ENCODE data around the gene KCNAB1. TPM values are rescaled to one million over a fixed set of nuclear protein-coding genes. Genes with fewer than 3 reads are reported as not detected.

Gene KCNAB1
- total and polyA plus RNA-seq, 8 donors, result 0.76 to 4.9 (median 3.2) TPM

DNA sequence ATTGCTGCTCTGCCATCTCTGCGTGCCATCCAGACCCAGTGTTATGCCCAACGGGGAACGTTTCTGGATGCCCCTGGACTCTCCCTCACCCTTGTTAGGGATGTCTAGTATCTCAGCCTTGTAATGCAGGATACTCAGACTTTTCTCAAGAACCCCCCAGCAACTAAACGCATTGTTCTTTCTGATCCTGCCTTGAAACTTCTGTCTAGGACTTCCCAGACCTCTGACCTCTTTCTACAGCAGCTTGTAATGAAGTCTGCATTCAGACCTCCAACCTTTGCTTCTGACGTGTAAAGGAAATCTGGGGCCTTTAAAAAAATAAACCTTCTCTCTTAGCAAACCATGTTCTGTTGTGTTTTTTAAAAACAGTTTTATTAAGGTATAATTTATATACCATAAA lies 139.5 kb downstream of the KCNAB1 start:
- ATAC-seq (no peak), DNase-seq (no peak), FAIRE-seq (no peak)
- H3K27ac ChIP-seq, result no peak overlapping the region
- TF ChIP-seq, protein P1, sequence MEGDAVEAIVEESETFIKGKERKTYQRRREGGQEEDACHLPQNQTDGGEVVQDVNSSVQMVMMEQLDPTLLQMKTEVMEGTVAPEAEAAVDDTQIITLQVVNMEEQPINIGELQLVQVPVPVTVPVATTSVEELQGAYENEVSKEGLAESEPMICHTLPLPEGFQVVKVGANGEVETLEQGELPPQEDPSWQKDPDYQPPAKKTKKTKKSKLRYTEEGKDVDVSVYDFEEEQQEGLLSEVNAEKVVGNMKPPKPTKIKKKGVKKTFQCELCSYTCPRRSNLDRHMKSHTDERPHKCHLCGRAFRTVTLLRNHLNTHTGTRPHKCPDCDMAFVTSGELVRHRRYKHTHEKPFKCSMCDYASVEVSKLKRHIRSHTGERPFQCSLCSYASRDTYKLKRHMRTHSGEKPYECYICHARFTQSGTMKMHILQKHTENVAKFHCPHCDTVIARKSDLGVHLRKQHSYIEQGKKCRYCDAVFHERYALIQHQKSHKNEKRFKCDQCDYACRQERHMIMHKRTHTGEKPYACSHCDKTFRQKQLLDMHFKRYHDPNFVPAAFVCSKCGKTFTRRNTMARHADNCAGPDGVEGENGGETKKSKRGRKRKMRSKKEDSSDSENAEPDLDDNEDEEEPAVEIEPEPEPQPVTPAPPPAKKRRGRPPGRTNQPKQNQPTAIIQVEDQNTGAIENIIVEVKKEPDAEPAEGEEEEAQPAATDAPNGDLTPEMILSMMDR (IDR thresholded peaks at IDR 0.05), result no peak
- intact Hi-C loops (cut with DNase I), result no loop called here
- H3K9me3 ChIP-seq, result no peaks in the 10 kb centered on the region
- no peak overlapping the region for H3K4me3 ChIP-seq
- H3K4me1 ChIP-seq, result no peaks in the 10 kb centered on the region
- 68% methylated on average over 5 of the region's 5 CpGs for WGBS, 2 donors
- no peaks in the 10 kb centered on the region for H3K36me3 ChIP-seq
- no peaks in the 10 kb centered on the region for H3K27me3 ChIP-seq

DNA sequence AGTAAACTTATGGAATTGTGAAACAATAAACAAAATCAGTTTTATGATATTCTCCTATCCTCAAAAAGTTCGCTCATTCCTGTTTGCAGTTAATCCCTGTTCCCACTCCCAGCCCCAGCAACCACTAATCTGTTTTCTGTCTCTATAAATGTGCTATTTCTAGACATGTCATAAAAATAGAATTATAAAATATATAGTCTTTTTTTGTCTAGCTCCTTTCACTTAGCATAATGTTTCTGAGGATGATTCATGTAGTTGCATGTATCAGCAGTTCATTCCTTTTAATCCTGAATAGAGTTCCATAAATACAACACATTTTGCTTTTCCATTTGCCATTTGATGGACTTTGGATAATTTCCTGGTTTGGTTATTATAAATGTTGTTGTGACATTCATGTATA lies 140.0 kb downstream of the KCNAB1 start:
- 93 to 95% methylated on average over 1 of the region's 1 CpG for WGBS, 2 donors
- intact Hi-C loops (cut with DNase I), result no loop called here
- TF ChIP-seq, protein P1 (IDR thresholded peaks at IDR 0.05), result no peak
- Histone ChIP-seq H3K27me3 (no peaks in the 10 kb centered on the region), H3K9me3 (no peaks in the 10 kb centered on the region), H3K27ac (no peak overlapping the region), H3K4me3 (no peak overlapping the region), H3K4me1 (no peaks in the 10 kb centered on the region), H3K36me3 (no peaks in the 10 kb centered on the region)
- FAIRE-seq (no peak), DNase-seq (no peak), ATAC-seq (no peak)

DNA sequence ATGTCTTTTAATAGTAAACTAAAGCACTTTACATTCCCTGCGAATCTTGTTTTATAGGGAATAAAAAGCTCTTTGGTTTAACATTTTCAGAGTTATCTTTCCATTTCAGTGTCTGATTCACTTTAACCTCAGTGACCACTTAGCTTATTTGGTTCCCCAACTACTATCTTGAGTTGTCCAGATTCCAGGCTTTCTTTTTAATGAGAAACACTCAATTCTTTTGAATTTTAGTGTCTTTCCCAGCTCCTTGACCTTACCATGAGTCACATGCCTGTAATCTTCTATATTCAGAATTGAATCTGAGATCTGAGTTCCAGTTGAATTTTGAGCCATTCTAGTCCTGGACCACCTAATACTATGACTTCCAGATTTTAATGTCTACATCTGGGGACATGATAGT lies 144.4 kb downstream of the KCNAB1 start:
- FAIRE-seq (no peak), DNase-seq (no peak), ATAC-seq (no peak)
- Histone ChIP-seq H3K9me3 (no peaks in the 10 kb centered on the region), H3K36me3 (no peaks in the 10 kb centered on the region), H3K4me1 (no peaks in the 10 kb centered on the region), H3K27ac (no peak overlapping the region), H3K4me3 (no peak overlapping the region), H3K27me3 (no peaks in the 10 kb centered on the region)
- WGBS, 2 donors, result 78 to 90% methylated on average over 1 of the region's 1 CpG
- intact Hi-C loops (cut with DNase I), result no loop called here
- TF ChIP-seq, protein P1 (IDR thresholded peaks at IDR 0.05), result no peak

DNA sequence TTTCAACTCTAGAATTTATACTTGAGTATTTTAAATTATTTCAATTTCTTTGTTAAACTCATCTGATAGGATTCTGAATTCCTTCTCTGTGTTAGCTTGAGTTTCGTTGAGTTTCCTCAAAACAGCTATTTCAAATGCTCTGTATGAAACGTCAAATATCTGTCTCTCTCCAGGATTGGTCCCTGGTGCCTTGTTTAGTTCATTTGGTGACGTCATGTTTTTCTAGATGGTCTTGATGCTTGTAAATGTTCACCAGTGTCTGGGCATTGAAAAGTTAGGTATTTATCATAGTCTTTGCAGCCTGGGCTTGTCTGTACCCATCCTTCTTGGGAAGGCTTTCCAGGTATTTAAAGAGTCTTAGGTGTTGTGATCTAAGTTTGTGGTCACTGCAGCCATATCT lies 151.1 kb downstream of the KCNAB1 start:
- ATAC-seq (no peak), DNase-seq (no peak), FAIRE-seq (no peak)
- H3K27me3 ChIP-seq, result no peaks in the 10 kb centered on the region
- H3K4me1 ChIP-seq, result no peaks in the 10 kb centered on the region
- TF ChIP-seq, protein P1 (IDR thresholded peaks at IDR 0.05), result no peak
- intact Hi-C loops (cut with DNase I), result no loop called here
- H3K9me3 ChIP-seq, result no peaks in the 10 kb centered on the region
- no peak overlapping the region for H3K27ac ChIP-seq
- no peaks in the 10 kb centered on the region for H3K36me3 ChIP-seq
- H3K4me3 ChIP-seq, result no peak overlapping the region
- WGBS, 2 donors, result 73 to 78% methylated on average over 3 of the region's 3 CpGs

DNA sequence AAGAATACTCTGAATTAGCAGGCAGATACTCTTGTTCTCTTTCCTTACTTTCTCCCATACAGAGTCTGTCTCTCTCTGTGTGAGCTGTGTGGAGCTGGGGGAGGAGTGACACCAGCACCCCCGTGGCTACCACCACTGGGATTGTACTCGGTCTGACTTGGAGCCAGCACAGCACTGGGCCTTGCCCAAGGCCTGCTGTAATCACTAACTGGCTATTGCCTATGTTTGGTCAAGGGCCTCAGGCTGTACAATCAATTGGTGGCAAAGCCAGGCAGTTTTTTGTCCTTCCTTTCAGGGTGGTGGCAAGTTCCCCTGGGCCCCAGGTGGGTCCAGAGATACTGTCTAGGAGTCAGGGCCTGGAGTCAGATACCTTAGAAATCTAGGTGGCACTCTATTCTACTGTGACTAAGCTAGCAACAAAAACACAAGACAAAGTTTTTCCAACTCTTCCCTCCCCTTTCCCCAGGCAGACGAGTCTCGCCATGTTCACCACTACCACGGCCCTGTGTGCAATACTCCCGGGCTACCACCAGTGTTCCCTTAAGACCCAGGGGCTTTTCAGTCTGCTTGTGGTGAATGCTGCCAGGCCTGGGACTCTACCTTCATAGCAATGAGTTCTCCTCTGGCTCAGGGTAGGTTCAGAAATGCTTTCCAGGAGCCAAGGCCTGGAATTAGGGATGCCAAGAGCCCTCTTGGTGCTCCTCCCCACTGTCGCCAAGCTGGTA lies 151.8 kb downstream of the KCNAB1 start:
- FAIRE-seq (no peak), DNase-seq (no peak), ATAC-seq (no peak)
- no peaks in the 10 kb centered on the region for H3K9me3 ChIP-seq
- H3K4me1 ChIP-seq, result no peaks in the 10 kb centered on the region
- H3K27ac ChIP-seq, result no peak overlapping the region
- WGBS, 2 donors, result 86 to 88% methylated on average over 7 of the region's 7 CpGs
- TF ChIP-seq, protein P1 (IDR thresholded peaks at IDR 0.05), result no peak
- H3K4me3 ChIP-seq, result no peak overlapping the region
- intact Hi-C loops (cut with DNase I), result no loop called here
- no peaks in the 10 kb centered on the region for H3K27me3 ChIP-seq
- H3K36me3 ChIP-seq, result no peaks in the 10 kb centered on the region

Measured in pancreas (tissue), 10 donors.